K562 (cell line): Measurements from ENCODE around the gene PRM1. TPM values are rescaled to one million over a fixed set of nuclear protein-coding genes. Genes with fewer than 3 reads are reported as not detected.

Experiments
- KDM4B ChIP-seq, 2 experiments: fragments of 450-650 bp in 1 of 2; sonication (generic) in 1 of 2; IDR thresholded peaks; 2 replicates each; pipeline ENCODE4 v1.6.1; 2016 to 2017; ENCODE audit warnings: borderline replicate concordance in 2 of 2, antibody characterized with exemption in 1 of 2, low read depth in 1 of 2, mild to moderate bottlenecking in 1 of 2
- MTF1 ChIP-seq: fragments of 250-450 bp; sonication (Bioruptor Pico); IDR thresholded peaks from 2 replicates; pipeline ENCODE4 v1.9.0; 2021; ENCODE audit warnings: moderate library complexity, mild to moderate bottlenecking, inconsistent platforms, borderline replicate concordance
- SMARCA4 ChIP-seq: fragments of 450-650 bp; IDR thresholded peaks from 2 replicates; pipeline ENCODE4 v1.6.1; 2016
- TBP ChIP-seq: optimal IDR thresholded peaks from 2 replicates; pipeline ENCODE3; 2011; ENCODE audit warnings: low read depth, low read length, improper control_type of control experiment
- WHSC1 ChIP-seq: IDR thresholded peaks from one replicate; pipeline ENCODE4 v1.6.1; 2012; ENCODE audit warnings: low read length, control low read depth, inconsistent platforms
- ZNF79 ChIP-seq: fragments of 250-450 bp; sonication (Bioruptor Pico); IDR thresholded peaks from 2 replicates; pipeline ENCODE4 v1.4.0; 2020; ENCODE audit warnings: low read depth, mild to moderate bottlenecking, moderate library complexity
- polyA plus RNA-seq, 8 experiments: library from polyadenylated mRNA; depleted of rRNA in 4 of 8; stranded (reverse) in 5 of 8; unstranded in 3 of 8; fragments of >200 nt; fragmentation: Nextera tagmentation in 2 of 8; fragmentation: Illumina TruSeq in 1 of 8; extraction: Ambion mirVana in 2 of 8; extraction: Trizol in 1 of 8; gene quantifications; 2 replicates each; pipeline versions ENCODE4 v1.2.1 to v1.2.3, GENCODE V29; 2011 to 2014; ENCODE audit warnings: inconsistent platforms in 1 of 8, missing spikeins in 1 of 8
- total RNA-seq, 7 experiments: library from RNA; depleted of rRNA in 6 of 7; stranded (reverse); fragments of >200 nt in 6 of 7; fragmentation: Illumina TruSeq in 2 of 7; extraction: Trizol in 2 of 7; gene quantifications; 2 replicates each; pipeline versions ENCODE4 v1.2.1 to v1.2.3, GENCODE V29; 2011 to 2021; ENCODE audit warnings: low replicate concordance in 1 of 7
- TF ChIP-seq, protein P1 (sequence below): fragments of 450-650 bp; IDR thresholded peaks from 2 replicates; pipeline ENCODE4 v1.6.1; 2016; ENCODE audit warnings: mild to moderate bottlenecking, moderate library complexity
- TF ChIP-seq, protein P2 (sequence below): fragments of 450-650 bp; IDR thresholded peaks from 2 replicates; pipeline ENCODE4 v1.6.1; 2017; ENCODE audit warnings: antibody characterized with exemption, mild to moderate bottlenecking
- TF ChIP-seq, protein P3 (sequence below): IDR thresholded peaks from 3 replicates; pipeline ENCODE4 v1.6.1; 2011; ENCODE audit warnings: borderline replicate concordance, mild to moderate bottlenecking; ENCODE audit not compliant: insufficient read length, insufficient read depth

The PRM1 gene
- total and polyA plus RNA-seq, 9 of the 15 experiments (the other 6 are each of a cell fraction or from before 2014, with no cell fraction given) = not detected

DNA sequence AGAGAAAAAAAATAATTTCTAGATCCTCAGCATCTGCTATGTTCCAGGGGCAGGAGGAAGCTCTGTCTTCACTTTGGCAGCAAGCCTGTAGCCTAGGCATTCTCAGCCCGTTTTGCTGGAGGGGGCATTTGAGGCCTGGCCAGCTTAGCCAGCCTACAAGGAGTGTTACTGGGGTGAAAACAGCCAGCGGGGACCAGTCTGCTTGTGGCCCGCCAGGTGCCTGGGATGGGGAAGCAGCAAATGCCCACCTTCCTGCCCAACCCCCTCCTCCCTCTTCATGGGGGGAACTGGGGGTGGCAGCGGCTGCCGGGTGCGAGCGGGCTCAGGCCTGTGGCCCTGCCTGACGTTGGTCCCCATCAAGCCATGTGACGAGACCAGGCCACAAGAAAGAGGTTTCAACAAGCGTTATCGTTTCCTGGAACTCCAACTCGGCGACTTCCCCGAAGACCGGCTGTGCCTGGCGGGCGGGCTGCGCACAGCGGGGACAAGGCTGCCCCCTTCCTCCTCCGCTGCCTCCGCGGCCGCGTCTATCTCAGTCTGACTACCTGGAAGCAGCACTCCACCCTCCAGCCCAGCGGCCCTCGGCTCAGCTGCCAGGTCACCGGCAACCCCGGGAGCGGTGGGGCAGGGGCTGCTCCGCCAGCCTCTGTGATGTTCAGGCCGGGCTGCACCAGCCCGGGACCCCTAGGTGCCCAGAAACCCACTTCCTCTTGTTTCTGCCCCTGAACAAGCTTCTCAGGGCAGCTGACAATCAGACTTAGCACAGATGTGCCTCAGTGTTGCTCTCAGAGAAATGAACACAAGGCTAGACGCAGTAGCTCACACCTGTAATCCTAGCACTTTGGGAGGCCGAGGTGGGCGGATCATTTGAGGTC is 48.0 kb downstream of the PRM1 start (continued):
- TF ChIP-seq, protein P1, sequence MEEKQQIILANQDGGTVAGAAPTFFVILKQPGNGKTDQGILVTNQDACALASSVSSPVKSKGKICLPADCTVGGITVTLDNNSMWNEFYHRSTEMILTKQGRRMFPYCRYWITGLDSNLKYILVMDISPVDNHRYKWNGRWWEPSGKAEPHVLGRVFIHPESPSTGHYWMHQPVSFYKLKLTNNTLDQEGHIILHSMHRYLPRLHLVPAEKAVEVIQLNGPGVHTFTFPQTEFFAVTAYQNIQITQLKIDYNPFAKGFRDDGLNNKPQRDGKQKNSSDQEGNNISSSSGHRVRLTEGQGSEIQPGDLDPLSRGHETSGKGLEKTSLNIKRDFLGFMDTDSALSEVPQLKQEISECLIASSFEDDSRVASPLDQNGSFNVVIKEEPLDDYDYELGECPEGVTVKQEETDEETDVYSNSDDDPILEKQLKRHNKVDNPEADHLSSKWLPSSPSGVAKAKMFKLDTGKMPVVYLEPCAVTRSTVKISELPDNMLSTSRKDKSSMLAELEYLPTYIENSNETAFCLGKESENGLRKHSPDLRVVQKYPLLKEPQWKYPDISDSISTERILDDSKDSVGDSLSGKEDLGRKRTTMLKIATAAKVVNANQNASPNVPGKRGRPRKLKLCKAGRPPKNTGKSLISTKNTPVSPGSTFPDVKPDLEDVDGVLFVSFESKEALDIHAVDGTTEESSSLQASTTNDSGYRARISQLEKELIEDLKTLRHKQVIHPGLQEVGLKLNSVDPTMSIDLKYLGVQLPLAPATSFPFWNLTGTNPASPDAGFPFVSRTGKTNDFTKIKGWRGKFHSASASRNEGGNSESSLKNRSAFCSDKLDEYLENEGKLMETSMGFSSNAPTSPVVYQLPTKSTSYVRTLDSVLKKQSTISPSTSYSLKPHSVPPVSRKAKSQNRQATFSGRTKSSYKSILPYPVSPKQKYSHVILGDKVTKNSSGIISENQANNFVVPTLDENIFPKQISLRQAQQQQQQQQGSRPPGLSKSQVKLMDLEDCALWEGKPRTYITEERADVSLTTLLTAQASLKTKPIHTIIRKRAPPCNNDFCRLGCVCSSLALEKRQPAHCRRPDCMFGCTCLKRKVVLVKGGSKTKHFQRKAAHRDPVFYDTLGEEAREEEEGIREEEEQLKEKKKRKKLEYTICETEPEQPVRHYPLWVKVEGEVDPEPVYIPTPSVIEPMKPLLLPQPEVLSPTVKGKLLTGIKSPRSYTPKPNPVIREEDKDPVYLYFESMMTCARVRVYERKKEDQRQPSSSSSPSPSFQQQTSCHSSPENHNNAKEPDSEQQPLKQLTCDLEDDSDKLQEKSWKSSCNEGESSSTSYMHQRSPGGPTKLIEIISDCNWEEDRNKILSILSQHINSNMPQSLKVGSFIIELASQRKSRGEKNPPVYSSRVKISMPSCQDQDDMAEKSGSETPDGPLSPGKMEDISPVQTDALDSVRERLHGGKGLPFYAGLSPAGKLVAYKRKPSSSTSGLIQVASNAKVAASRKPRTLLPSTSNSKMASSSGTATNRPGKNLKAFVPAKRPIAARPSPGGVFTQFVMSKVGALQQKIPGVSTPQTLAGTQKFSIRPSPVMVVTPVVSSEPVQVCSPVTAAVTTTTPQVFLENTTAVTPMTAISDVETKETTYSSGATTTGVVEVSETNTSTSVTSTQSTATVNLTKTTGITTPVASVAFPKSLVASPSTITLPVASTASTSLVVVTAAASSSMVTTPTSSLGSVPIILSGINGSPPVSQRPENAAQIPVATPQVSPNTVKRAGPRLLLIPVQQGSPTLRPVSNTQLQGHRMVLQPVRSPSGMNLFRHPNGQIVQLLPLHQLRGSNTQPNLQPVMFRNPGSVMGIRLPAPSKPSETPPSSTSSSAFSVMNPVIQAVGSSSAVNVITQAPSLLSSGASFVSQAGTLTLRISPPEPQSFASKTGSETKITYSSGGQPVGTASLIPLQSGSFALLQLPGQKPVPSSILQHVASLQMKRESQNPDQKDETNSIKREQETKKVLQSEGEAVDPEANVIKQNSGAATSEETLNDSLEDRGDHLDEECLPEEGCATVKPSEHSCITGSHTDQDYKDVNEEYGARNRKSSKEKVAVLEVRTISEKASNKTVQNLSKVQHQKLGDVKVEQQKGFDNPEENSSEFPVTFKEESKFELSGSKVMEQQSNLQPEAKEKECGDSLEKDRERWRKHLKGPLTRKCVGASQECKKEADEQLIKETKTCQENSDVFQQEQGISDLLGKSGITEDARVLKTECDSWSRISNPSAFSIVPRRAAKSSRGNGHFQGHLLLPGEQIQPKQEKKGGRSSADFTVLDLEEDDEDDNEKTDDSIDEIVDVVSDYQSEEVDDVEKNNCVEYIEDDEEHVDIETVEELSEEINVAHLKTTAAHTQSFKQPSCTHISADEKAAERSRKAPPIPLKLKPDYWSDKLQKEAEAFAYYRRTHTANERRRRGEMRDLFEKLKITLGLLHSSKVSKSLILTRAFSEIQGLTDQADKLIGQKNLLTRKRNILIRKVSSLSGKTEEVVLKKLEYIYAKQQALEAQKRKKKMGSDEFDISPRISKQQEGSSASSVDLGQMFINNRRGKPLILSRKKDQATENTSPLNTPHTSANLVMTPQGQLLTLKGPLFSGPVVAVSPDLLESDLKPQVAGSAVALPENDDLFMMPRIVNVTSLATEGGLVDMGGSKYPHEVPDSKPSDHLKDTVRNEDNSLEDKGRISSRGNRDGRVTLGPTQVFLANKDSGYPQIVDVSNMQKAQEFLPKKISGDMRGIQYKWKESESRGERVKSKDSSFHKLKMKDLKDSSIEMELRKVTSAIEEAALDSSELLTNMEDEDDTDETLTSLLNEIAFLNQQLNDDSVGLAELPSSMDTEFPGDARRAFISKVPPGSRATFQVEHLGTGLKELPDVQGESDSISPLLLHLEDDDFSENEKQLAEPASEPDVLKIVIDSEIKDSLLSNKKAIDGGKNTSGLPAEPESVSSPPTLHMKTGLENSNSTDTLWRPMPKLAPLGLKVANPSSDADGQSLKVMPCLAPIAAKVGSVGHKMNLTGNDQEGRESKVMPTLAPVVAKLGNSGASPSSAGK = peak; percentile 98
- TF ChIP-seq WHSC1 (no peak), SMARCA4 (peak; percentile 53; the same call in 1 of the 2 replicates), TBP (peak; percentile 72), KDM4B (IDR thresholded peaks at IDR 0.05; ENCODE audit: borderline replicate concordance in 2 of 2, low read depth in 1 of 2) (peak in 1 of 2 experiments; percentile 61; a peak in 1 of 4 replicates), MTF1 (CRISPR knock-in tag) (no peak), ZNF79 (CRISPR knock-in tag) (peak; percentile 75; the same call in 1 of the 2 replicates)
- TF ChIP-seq, protein P2, sequence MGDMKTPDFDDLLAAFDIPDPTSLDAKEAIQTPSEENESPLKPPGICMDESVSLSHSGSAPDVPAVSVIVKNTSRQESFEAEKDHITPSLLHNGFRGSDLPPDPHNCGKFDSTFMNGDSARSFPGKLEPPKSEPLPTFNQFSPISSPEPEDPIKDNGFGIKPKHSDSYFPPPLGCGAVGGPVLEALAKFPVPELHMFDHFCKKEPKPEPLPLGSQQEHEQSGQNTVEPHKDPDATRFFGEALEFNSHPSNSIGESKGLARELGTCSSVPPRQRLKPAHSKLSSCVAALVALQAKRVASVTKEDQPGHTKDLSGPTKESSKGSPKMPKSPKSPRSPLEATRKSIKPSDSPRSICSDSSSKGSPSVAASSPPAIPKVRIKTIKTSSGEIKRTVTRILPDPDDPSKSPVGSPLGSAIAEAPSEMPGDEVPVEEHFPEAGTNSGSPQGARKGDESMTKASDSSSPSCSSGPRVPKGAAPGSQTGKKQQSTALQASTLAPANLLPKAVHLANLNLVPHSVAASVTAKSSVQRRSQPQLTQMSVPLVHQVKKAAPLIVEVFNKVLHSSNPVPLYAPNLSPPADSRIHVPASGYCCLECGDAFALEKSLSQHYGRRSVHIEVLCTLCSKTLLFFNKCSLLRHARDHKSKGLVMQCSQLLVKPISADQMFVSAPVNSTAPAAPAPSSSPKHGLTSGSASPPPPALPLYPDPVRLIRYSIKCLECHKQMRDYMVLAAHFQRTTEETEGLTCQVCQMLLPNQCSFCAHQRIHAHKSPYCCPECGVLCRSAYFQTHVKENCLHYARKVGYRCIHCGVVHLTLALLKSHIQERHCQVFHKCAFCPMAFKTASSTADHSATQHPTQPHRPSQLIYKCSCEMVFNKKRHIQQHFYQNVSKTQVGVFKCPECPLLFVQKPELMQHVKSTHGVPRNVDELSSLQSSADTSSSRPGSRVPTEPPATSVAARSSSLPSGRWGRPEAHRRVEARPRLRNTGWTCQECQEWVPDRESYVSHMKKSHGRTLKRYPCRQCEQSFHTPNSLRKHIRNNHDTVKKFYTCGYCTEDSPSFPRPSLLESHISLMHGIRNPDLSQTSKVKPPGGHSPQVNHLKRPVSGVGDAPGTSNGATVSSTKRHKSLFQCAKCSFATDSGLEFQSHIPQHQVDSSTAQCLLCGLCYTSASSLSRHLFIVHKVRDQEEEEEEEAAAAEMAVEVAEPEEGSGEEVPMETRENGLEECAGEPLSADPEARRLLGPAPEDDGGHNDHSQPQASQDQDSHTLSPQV = peak; percentile 100
- TF ChIP-seq, protein P3, sequence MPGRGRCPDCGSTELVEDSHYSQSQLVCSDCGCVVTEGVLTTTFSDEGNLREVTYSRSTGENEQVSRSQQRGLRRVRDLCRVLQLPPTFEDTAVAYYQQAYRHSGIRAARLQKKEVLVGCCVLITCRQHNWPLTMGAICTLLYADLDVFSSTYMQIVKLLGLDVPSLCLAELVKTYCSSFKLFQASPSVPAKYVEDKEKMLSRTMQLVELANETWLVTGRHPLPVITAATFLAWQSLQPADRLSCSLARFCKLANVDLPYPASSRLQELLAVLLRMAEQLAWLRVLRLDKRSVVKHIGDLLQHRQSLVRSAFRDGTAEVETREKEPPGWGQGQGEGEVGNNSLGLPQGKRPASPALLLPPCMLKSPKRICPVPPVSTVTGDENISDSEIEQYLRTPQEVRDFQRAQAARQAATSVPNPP = no peak
